Retinal pigment epithelial cell (primary cell): ENCODE results near the gene CRBN.

Experiments
- DNase-seq: peaks from one replicate; pipeline ENCODE4 v3.0.0-alpha.2; 2010; ENCODE audit warnings: low read depth
- H3K4me3 ChIP-seq: 2 replicates; pipeline ENCODE4 v1.5.1; 2011; ENCODE audit warnings: mild to moderate bottlenecking, low read length, control low read depth, moderate library complexity
- TF ChIP-seq, protein P1 (sequence below): conservative IDR thresholded peaks from 2 replicates; pipeline ENCODE4 v1.5.1; 2011; ENCODE audit warnings: low read depth, low read length, control low read depth, inconsistent platforms

The CRBN gene

DNA sequence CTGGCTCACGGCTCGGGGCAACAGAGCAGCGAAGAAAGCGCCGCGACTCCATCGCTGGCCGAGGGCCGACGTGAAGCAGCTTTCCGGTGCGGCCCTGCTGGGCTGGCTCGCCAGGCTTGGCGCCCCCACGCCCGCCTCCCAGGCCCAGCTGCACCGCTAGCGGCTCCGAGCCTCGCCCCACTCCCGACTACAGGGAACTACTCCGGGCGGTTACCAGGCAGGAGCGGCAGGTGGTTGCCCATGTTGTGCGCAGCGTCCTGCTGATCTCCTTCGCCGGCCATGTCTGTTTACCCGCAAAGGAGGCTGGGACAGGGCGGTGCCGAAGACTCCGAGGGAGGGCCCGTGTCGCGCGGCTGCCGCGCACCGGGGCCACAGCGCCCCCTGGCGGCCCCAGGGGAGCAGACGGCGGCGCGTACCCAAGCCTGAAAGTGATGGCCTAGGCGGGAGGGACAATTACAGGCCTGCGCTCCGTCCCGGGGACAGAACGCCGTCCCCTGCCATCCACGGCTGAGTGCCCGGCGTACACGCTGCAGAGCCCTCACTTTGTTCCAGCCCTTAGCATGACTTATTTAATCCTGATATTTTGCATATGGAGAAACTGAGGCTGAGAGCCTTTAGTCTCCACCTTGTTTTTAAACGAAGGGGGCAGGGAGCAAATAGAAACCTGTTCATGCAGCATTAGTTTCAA is at the start of gene CRBN:
Gene CRBN, minus strand, starts transcription at position 285 of the 688 bp plus-strand sequence. Its CDS starts 4 bp downstream, at position 281.
- TF ChIP-seq, protein P1, sequence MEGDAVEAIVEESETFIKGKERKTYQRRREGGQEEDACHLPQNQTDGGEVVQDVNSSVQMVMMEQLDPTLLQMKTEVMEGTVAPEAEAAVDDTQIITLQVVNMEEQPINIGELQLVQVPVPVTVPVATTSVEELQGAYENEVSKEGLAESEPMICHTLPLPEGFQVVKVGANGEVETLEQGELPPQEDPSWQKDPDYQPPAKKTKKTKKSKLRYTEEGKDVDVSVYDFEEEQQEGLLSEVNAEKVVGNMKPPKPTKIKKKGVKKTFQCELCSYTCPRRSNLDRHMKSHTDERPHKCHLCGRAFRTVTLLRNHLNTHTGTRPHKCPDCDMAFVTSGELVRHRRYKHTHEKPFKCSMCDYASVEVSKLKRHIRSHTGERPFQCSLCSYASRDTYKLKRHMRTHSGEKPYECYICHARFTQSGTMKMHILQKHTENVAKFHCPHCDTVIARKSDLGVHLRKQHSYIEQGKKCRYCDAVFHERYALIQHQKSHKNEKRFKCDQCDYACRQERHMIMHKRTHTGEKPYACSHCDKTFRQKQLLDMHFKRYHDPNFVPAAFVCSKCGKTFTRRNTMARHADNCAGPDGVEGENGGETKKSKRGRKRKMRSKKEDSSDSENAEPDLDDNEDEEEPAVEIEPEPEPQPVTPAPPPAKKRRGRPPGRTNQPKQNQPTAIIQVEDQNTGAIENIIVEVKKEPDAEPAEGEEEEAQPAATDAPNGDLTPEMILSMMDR, result peak; percentile 85
- DNase-seq, result peak; percentile 36
- H3K4me3 ChIP-seq, result peak within 1 kb of the TSS; percentile 95

DNA sequence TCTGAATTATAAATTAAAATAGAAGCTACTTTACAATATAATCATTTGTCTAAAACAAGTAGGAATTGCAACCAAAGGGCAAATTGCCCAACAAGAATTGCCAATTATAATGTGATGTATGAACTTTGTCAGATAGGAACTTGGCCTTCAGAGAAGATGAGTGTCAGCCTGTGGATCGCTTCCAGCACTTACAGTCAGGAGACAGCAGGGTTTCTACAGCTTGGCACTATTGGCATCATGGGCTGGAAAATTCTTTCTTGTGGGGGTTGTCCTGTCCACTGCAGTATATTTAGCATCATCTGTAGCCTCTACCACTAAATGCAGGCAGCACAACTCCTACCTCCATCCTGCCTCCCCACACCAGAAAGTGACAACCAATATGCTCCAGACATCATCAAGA is 48.1 kb upstream of the CRBN start:
- TF ChIP-seq, protein P1, result no peak
- no peak overlapping the region for H3K4me3 ChIP-seq
- DNase-seq, result no peak

DNA sequence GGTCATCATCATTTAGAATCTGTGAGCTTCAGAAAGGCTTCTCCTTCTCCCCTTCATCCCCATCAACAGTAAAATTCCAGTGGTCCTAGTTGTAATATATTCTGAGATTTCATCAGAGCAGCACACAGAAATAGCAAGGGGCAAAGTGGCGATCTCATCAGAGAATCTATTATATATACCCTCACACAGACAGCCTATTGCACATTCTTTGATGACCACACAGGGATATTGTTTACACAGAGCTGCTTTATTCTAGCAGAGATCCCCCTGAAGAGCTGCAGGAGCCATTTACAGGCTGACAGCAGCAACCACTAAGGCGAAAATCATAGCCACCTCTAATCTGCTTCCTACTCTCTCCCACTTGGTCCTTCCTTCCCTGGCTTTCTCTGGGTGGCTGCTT is 42.0 kb upstream of the CRBN start:
- H3K4me3 ChIP-seq, result no peak overlapping the region
- DNase-seq, result no peak
- TF ChIP-seq, protein P1, result no peak

DNA sequence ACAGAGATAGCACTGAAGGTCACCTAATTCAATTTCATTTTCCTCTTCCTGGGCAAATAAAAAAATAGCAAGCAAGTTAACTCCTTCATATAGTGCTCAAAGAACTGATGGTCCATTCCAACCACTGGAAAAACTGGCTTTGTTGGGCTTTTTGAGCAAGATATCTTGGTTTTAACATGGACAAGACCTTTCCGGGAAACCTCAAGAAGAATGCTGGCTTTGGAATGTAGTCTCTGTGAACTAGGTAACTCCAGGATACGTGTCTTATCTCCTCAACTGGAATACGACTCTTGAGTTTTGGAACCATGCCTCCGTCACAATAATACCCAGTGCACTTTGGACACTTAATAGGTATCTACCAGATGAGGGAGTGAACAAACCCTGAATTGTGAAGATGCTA is 36.9 kb upstream of the CRBN start:
- H3K4me3 ChIP-seq, result no peak overlapping the region
- TF ChIP-seq, protein P1, result no peak
- DNase-seq, result no peak

DNA sequence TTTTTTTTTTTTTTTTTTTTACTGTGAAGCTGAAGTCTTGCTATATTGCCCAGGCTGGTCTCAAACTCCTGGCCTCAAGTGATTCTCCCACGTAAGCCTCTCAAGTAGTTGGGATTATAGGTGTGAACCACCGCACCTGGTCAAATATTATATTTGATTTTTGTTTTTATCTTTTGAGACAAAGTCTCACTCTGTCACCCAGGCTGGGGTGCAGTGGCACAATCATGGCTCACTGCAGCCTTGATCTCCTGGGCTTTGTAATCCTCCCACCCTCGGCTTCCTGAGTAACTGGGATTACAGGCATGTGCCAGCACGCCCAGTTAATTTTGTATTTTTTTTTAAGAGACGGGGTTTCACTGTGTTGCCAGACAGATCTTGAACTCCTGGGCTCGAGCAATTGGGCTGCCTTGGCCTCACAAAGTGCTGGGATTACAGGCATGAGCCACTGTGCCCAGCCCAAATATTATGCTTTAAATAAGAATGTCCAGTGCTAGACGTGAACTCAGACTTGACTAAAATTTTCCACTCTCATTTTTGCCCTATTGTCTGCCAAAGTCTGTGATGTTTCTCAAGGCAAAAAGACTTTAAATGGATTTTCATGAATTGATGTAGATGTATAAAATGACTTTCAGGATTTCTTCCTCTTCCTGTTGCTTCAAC is 33.4 kb upstream of the CRBN start:
- TF ChIP-seq, protein P1, result no peak

DNA sequence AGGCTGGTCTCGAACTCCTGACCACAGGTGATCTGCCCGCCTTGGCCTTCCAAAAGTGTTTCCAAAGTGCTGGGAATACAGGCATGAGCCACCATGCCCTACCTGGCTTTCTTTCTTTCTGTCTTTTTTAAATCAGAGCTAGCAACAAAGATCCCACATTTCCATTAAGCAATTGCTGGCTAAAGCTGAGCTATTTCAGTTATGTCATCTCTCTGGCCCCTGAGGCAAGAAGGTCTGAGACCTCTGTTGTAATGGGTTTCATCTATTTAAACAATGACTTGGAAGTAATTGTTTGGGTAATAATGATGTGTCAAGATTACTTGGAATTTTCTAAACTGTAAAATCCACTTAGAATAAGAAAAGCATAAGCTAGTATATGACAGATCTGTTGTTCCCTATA is 30.2 kb upstream of the CRBN start:
- no peak for DNase-seq
- TF ChIP-seq, protein P1, result no peak
- no peak overlapping the region for H3K4me3 ChIP-seq

More for the DNA sequence above, 33.4 kb upstream of the CRBN start:
- no peak for DNase-seq
- no peak overlapping the region for H3K4me3 ChIP-seq

DNA sequence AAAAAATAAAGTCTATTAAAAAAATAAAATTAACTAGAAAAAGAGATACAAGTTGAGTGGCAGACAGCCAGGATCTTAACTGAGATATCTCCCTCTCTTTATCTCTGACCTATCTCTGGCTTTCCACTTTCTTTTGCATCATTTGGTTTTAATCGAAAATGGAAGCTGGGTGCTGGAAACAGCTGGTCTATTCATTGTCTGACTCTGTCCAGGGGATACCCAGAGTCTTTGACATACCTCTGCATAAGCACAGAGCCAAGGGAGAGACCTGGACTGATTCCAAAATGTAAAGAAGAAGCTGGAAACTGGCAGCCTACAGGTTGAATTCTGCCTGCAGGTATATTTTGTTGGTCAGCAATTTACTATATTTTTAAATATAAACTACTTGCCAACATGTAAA is 29.6 kb upstream of the CRBN start:
- no peak overlapping the region for H3K4me3 ChIP-seq
- DNase-seq, result no peak
- TF ChIP-seq, protein P1, result no peak
